Immature natural killer cell (primary cell): Measurements from ENCODE around the gene CEACAM1. TPM values are rescaled to one million over a fixed set of nuclear protein-coding genes. Genes with fewer than 3 reads are reported as not detected.
"Not testable (repeated sequence)": the region's sequence is repeated elsewhere in the genome, so short reads cannot be mapped to it uniquely, and the experiment has no call there.

Experiments used
- DNase-seq, 3 donors: peaks; one replicate each; pipeline ENCODE4 v3.0.0; 2022; ENCODE audit warnings: mixed read lengths in 1 of 3
- H3K27ac Mint-ChIP-seq, 6 donors: one replicate each; pipeline ENCODE4 v1.8.0; 2020; ENCODE audit warnings: mixed read lengths in 6 of 6, mild to moderate bottlenecking in 5 of 6, inconsistent platforms in 4 of 6, moderate library complexity in 3 of 6
- H3K27me3 Mint-ChIP-seq, 3 donors: one replicate each; pipeline ENCODE4 v1.8.0; 2020 to 2021; ENCODE audit warnings: low read depth in 3 of 3, mild to moderate bottlenecking in 3 of 3, mixed read lengths in 3 of 3, moderate library complexity in 3 of 3, inconsistent platforms in 1 of 3
- H3K36me3 Mint-ChIP-seq, 3 donors: one replicate each; pipeline ENCODE4 v1.8.0; 2020; ENCODE audit warnings: mixed read lengths in 3 of 3, inconsistent platforms in 2 of 3, mild to moderate bottlenecking in 2 of 3
- H3K4me1 Mint-ChIP-seq, 2 donors: one replicate each; pipeline ENCODE4 v1.8.0; 2020; ENCODE audit warnings: inconsistent platforms in 2 of 2, mild to moderate bottlenecking in 2 of 2, mixed read lengths in 2 of 2, moderate library complexity in 1 of 2
- H3K4me3 Mint-ChIP-seq, 5 donors: one replicate each; pipeline ENCODE4 v1.8.0; 2020; ENCODE audit warnings: mild to moderate bottlenecking in 5 of 5, mixed read lengths in 5 of 5, inconsistent platforms in 3 of 5, moderate library complexity in 3 of 5
- H3K9me3 Mint-ChIP-seq, 6 donors: one replicate each; pipeline ENCODE4 v1.8.0; 2020; ENCODE audit warnings: mild to moderate bottlenecking in 6 of 6, mixed read lengths in 6 of 6, inconsistent platforms in 4 of 6, moderate library complexity in 3 of 6
- polyA plus RNA-seq, 3 donors: library from polyadenylated mRNA; unstranded; fragments of 300-500 nt; fragmentation: Illumina TruSeq; gene quantifications; one replicate each; pipeline ENCODE4 v1.2.3, GENCODE V29; 2021

CEACAM1 gene
- polyA plus RNA-seq, 3 donors from 2014 or later: not detected

DNA sequence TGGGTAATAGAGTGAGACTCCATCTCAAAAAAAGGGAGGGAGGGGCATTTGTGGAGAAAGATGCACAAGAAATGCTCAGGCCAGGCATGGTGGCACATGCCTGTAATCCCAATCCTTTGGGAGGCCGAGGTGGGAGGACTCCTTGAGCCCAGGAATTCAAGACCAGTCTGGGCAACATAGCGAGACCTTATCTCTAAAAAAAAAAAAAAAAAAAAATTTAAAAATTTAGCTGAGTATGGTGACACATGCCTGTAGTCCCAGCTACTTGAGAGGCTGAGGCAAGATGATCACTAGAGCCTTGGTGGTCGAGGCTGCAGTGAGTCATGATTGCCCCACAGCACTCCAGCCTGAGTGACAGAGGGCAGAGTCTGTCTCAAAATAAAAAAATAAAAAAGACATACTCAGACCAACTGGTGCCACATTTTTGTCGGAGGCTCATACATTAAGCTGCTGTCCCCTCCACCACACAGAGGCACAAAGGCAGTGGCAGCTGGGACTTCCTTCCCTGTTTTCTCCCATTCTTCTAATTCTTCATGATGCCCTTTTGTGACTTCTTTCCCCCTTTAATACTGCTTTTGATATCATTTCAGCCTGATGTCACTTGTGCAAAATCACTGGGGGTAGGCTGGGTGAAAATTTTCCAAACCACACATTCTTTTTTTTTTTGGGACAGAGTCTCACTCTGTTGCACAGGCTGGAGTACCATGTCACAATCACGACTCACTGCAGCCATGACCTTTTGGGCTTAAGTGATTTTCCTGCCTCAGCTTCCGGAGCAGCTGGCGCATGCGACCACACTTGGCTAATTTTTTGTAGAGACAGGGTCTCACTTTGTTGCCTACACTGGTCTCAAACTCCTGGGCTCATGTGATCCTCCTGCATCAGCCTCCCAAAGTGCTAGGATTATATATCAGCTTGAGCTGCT lies 58.7 kb downstream of the CEACAM1 start:
- no peaks in the 10 kb centered on the region for H3K9me3 Mint-ChIP-seq
- H3K27ac Mint-ChIP-seq: no peak overlapping the region
- H3K27me3 Mint-ChIP-seq: peaks cover 0 to 2% (median 0%) of the 10 kb centered on the region in 3 donors
- H3K4me3 Mint-ChIP-seq: peak overlapping the region in 1 of 5 donors; percentile 36
- no peaks in the 10 kb centered on the region for H3K36me3 Mint-ChIP-seq
- DNase-seq: no peak
- peaks cover 5% of the 10 kb centered on the region in 2 donors for H3K4me1 Mint-ChIP-seq

DNA sequence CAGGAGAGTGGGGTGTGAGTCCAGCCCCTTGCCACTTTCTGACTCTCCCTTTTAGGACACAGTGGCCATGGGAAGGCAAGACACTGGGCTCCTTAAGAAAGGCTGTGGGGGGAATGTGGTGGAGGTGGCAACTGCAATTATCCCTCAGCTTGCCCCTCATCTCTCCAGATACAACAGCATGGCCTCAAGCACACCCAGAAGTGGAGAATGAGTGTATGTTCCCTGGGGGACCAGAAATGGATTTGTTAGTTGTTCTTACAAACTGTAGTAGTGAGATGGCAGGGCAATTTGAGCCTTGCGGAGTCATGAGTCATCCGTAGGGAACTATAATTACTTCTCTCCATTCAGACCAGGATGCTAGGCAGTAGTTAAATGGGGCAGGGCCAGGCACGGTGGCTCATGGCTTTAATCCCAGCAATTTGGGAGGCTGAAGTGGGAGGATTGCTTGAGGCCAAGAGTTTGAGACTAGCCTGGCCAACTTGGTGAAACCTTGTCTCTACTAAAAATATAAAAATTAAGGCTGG lies 59.9 kb downstream of the CEACAM1 start:
- Mint-ChIP-seq H3K9me3 (no peaks in the 10 kb centered on the region), H3K27me3 (no peaks in the 10 kb centered on the region), H3K36me3 (no peaks in the 10 kb centered on the region), H3K4me3 (no peak overlapping the region), H3K27ac (no peak overlapping the region), H3K4me1 (peaks cover 5% of the 10 kb centered on the region in 2 donors)
- no peak for DNase-seq

DNA sequence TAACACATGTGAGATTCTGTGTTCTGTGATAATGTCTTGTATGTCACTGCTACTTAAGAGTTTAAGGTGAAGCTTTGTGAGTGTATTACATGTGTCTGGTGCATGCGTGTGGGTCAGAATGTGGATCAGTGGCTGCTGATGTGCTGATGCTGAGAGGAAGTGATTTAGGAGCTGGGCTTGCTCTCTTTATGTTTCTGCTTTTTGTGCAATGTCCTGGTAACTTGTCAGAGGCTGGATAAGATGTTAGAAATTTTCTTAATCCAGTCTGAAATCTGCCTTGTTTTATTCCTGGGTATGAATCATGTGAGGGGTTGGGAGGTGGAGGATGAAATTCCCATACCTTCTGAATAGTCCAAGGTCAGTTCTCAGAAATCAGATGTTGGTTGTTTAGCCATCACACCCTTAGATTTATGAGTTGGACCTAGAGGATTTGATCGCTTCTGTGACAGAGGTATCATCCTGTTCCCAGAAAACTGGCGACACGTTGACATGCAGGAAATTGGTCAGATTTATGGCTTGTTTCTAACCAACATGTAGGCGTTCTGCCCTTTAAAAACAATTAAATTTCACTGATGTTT lies 61.0 kb downstream of the CEACAM1 start:
- no peaks in the 10 kb centered on the region for H3K27me3 Mint-ChIP-seq
- no peak for DNase-seq
- H3K36me3 Mint-ChIP-seq: no peaks in the 10 kb centered on the region
- H3K9me3 Mint-ChIP-seq: no peaks in the 10 kb centered on the region
- no peak overlapping the region for H3K27ac Mint-ChIP-seq
- peaks cover 5% of the 10 kb centered on the region in 2 donors for H3K4me1 Mint-ChIP-seq
- H3K4me3 Mint-ChIP-seq: no peak overlapping the region

DNA sequence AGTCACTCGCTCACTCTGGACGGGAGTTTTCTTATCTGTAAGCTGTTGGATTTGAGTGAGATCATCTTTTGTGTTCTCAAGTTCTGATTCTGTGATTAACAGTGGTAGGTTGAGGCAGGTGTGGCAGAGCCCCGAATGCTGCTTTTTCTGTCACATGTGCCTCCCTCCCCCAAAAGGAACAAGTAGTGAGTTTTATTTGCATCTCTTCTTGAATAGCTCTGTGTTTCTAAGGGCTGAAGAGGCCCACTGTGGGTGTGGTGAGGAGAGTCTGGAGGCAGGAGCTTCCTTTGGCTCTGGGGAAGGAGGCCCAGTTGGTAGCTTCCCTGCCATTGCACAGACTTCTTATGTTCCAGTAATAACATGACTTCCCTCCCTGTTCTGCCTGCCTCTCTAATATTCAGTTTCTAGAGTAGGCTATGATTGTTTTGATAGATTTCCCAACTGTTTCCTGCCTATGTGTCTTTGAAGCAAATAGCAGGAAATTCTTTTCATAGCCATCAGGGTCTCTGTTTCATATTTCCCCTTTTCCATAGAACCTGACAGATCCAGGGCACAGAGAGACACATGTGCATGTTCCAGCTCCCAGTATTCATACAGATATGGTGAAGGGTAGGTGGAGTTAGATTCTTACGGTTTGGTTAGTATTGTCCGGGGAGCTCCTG lies 61.6 kb downstream of the CEACAM1 start:
- H3K4me1 Mint-ChIP-seq: peaks cover 5% of the 10 kb centered on the region in 2 donors
- no peaks in the 10 kb centered on the region for H3K9me3 Mint-ChIP-seq
- no peaks in the 10 kb centered on the region for H3K36me3 Mint-ChIP-seq
- peak overlapping the region in 1 of 6 donors; percentile 28 for H3K27ac Mint-ChIP-seq
- H3K4me3 Mint-ChIP-seq: no peak overlapping the region
- H3K27me3 Mint-ChIP-seq: no peaks in the 10 kb centered on the region
- no peak for DNase-seq

DNA sequence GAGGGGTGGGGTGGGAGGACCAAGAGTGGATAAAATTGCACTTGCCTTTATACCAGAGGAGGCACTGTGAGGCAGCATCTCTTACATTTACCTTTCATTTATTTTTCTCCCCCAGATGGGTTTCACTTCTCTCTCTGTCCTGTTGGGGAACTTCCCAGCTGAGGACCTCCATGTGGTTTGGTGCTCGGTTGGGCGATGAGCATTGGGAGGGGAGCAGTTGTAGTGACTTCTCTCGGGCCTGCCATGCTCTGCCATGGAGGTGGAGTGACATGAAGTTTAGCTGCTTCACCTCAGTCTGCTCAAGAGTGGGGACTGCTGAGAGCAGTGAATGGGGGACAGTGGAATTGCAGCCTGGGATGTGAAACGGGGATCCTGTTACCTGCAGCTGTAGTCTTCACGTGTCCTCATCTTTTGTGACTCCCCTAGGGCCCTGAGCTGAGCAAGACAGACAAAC lies 62.4 kb downstream of the CEACAM1 start:
- Mint-ChIP-seq H3K4me3 (no peak overlapping the region), H3K9me3 (no peaks in the 10 kb centered on the region), H3K4me1 (peaks cover 5% of the 10 kb centered on the region in 2 donors), H3K36me3 (no peaks in the 10 kb centered on the region), H3K27ac (no peak overlapping the region), H3K27me3 (no peaks in the 10 kb centered on the region)
- DNase-seq: no peak

DNA sequence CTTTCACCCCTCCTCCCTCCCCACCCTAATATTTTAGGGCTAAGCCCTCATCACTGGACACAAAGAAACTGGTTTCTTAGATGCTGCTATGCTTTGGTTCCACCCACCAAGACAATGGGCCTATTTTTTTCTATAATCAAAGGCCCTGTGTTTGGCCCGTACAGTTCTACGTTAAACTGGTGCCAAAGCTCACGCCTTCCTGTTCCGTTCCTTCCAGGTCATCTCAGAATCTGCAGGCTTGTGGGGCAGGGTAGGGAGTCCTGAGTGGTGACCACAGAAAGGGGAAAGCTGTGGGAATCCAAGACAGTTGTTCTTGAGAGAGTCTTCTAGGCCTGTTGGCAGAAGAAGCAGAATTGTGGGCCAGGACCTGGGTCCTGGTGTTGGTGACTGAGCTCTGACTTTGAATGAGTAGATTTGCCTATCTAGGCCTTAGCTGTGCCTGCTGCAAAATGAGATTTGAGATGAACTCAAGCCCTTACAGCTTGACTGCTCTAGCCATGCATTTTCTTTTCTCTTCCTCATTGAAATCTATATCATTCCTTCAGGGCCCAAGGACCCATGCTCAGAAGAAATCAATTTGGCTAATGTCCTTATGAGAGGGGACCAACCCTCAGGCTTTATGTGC lies 66.5 kb downstream of the CEACAM1 start:
- Mint-ChIP-seq H3K27me3 (peaks cover 0 to 2% (median 2%) of the 10 kb centered on the region in 3 donors), H3K27ac (peak overlapping the region in 1 of 6 donors; percentile 70), H3K4me3 (no peak overlapping the region), H3K9me3 (no peaks in the 10 kb centered on the region), H3K4me1 (no peaks in the 10 kb centered on the region), H3K36me3 (peaks cover 0 to 9% (median 0%) of the 10 kb centered on the region in 3 donors)
- DNase-seq: no peak

DNA sequence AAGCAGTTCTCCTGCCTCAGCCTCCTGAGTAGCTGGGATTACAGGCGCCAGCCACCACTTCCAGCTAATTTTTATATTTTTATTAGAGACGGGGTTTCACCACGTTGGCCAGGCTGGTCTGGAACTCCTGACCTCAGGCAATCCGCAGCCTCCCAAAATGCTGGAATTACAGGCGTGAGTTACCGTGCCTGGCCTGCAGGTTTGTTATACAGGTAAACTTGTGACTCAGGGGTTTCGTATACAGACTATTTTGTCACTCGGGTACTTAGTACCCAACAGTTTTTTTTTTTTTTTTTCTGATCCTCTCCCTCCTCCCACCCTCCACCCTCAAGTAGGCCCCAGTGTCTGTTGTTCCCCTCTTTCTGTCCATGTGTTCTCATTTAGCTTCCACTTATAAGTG lies 67.0 kb downstream of the CEACAM1 start:
- H3K9me3 Mint-ChIP-seq, DNase-seq, H3K27me3 Mint-ChIP-seq, H3K4me3 Mint-ChIP-seq, H3K36me3 Mint-ChIP-seq, H3K4me1 Mint-ChIP-seq, H3K27ac Mint-ChIP-seq: not testable (repeated sequence)

DNA sequence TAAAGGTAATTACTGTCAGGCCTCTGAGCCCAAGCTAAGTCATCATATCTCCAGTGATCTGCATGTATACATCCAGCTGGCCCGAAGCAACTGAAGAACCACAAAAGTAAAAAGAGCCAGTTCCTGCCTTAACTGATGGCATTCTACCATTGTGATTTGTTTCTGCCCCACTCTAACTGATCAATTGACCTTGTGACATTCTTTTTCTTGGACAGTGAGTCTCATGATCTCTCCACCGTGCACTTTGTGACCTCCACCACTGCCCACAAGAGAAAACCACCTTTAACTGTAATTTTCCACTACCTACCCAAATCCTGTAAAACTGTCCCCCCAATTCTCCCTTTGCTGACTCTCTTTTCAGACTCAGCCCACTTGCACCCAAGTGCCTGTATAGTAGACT lies 68.4 kb downstream of the CEACAM1 start:
- peaks cover under 1 to 2% (median 2%) of the 10 kb centered on the region in 3 donors for H3K27me3 Mint-ChIP-seq
- peak overlapping the region in 1 of 6 donors; percentile 37 for H3K27ac Mint-ChIP-seq
- H3K4me1 Mint-ChIP-seq: no peaks in the 10 kb centered on the region
- no peaks in the 10 kb centered on the region for H3K9me3 Mint-ChIP-seq
- H3K4me3 Mint-ChIP-seq: no peak overlapping the region
- no peak for DNase-seq
- peaks cover 0 to 9% (median 0%) of the 10 kb centered on the region in 3 donors for H3K36me3 Mint-ChIP-seq

Other genes starting within 250 kb of the CEACAM1 start
- under 1 TPM in 1 of 3 donors, not detected in 2; 0.16 TPM for gene PRR19, start 226.3 kb downstream of the CEACAM1 start, polyA plus RNA-seq
- gene PAFAH1B3, start 225.9 kb downstream of the CEACAM1 start, polyA plus RNA-seq: 10 to 100 TPM; 17.4 to 27.3 (median 26.0) TPM
- gene TMEM145, start 215.2 kb downstream of the CEACAM1 start, polyA plus RNA-seq: not detected
- gene MEGF8, start 202.8 kb downstream of the CEACAM1 start, polyA plus RNA-seq: under 1 TPM in 2 of 3 donors, not detected in 1; 0.12 to 0.56 TPM
- gene CNFN, start 138.2 kb downstream of the CEACAM1 start, polyA plus RNA-seq: 1 to 10 TPM in 2 of 3 donors, not detected in 1; 3.3 to 7.1 TPM
- 1 to 10 TPM; 1.9 to 3.9 (median 2.3) TPM for gene LIPE, start 101.1 kb downstream of the CEACAM1 start, polyA plus RNA-seq
- gene CXCL17, start 85.5 kb downstream of the CEACAM1 start, polyA plus RNA-seq: not detected
- gene CEACAM8, start 66.4 kb upstream of the CEACAM1 start, polyA plus RNA-seq: not detected
- gene PSG3, start 212.0 kb upstream of the CEACAM1 start, polyA plus RNA-seq: not detected
- not detected for gene PSG8, start 237.2 kb upstream of the CEACAM1 start, polyA plus RNA-seq